Mesothelial cell of epicardium (in vitro differentiated cells): ENCODE results near the gene PRH1. TPM values are rescaled to one million over a fixed set of nuclear protein-coding genes. Genes with fewer than 3 reads are reported as not detected.

Experiments used
- DNase-seq, 2 experiments: peaks; one replicate each; pipeline ENCODE4 v3.0.0; 2021; ENCODE audit warnings: low spot score in 2 of 2; ENCODE audit not compliant: unreplicated experiment in 2 of 2
- H3K27ac Mint-ChIP-seq: 2 replicates; pipeline ENCODE4 v1.8.0; 2021; ENCODE audit warnings: mixed read lengths
- H3K27me3 Mint-ChIP-seq: 2 replicates; pipeline ENCODE4 v1.8.0; 2021; ENCODE audit warnings: low read depth, mixed read lengths
- H3K36me3 Mint-ChIP-seq: 2 replicates; pipeline ENCODE4 v1.8.0; 2021; ENCODE audit warnings: mixed read lengths
- H3K4me1 Mint-ChIP-seq: 2 replicates; pipeline ENCODE4 v1.8.0; 2021; ENCODE audit warnings: mixed read lengths
- H3K4me3 Mint-ChIP-seq: 2 replicates; pipeline ENCODE4 v1.8.0; 2021; ENCODE audit warnings: mild to moderate bottlenecking, moderate library complexity, mixed read lengths
- H3K9me3 Mint-ChIP-seq: 2 replicates; pipeline ENCODE4 v1.8.0; 2021; ENCODE audit warnings: mixed read lengths
- total RNA-seq: library from RNA; stranded (reverse); gene quantifications from 3 replicates; pipeline ENCODE4 v1.2.1, GENCODE V29; 2021
- TF ChIP-seq, protein P1 (sequence below): fragments of 200-600 bp; sonication (generic); IDR thresholded peaks from one replicate; pipeline ENCODE4 v1.5.0; 2021; ENCODE audit warnings: antibody characterized with exemption; ENCODE audit not compliant: unreplicated experiment

The PRH1 gene
- total RNA-seq, 1 donor from 2014 or later = 44.9 TPM

DNA sequence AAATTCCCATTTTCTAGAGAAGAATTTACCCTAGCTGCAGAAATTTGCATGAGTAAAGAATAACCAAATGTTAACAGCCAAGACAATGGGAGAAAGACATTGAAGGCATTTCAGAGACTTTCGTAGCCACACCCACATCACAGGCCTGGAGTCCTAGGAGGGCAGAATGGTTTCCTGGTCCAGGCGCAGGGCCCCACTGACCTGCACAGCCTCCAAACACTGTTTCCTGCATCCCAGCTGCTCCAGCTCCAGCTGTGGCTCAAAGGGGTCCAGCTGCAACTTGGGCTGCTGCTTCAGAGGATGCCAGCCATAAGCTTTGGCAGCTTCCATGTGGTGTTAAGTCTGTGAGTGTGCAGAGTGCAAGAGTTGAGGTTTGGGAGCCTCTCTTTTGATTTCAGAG, 28.2 kb downstream of the PRH1 start:
- Mint-ChIP-seq H3K4me3 (no peak overlapping the region), H3K36me3 (peaks cover 59% of the 10 kb centered on the region), H3K27me3 (no peaks in the 10 kb centered on the region), H3K9me3 (peaks cover 50% of the 10 kb centered on the region), H3K4me1 (no peaks in the 10 kb centered on the region), H3K27ac (no peak overlapping the region)
- DNase-seq = no peak
- TF ChIP-seq, protein P1, sequence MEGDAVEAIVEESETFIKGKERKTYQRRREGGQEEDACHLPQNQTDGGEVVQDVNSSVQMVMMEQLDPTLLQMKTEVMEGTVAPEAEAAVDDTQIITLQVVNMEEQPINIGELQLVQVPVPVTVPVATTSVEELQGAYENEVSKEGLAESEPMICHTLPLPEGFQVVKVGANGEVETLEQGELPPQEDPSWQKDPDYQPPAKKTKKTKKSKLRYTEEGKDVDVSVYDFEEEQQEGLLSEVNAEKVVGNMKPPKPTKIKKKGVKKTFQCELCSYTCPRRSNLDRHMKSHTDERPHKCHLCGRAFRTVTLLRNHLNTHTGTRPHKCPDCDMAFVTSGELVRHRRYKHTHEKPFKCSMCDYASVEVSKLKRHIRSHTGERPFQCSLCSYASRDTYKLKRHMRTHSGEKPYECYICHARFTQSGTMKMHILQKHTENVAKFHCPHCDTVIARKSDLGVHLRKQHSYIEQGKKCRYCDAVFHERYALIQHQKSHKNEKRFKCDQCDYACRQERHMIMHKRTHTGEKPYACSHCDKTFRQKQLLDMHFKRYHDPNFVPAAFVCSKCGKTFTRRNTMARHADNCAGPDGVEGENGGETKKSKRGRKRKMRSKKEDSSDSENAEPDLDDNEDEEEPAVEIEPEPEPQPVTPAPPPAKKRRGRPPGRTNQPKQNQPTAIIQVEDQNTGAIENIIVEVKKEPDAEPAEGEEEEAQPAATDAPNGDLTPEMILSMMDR = no peak

DNA sequence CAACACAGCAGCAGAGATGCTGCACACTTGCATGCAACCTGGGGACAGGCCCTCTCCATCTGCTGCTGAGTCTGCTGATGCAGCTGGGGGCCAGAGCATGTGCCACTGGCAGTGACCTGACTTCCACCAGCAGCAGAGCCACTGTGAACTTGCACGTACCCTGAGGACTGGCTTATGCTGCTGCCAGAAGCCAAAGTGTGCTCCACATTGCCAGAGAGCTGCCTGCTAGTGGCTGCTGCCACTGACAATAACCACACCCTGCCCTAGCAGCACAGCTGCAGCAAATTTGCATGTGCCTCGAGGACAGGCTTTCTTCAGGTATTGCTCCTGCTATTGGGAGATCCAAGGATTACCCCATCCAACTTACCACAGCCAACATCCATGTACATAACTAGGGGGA, 30.3 kb downstream of the PRH1 start:
- H3K4me1 Mint-ChIP-seq = no peaks in the 10 kb centered on the region
- H3K27ac Mint-ChIP-seq = no peak overlapping the region
- TF ChIP-seq, protein P1 = no peak
- H3K9me3 Mint-ChIP-seq = peaks cover 31% of the 10 kb centered on the region
- no peaks in the 10 kb centered on the region for H3K27me3 Mint-ChIP-seq
- H3K4me3 Mint-ChIP-seq = no peak overlapping the region
- H3K36me3 Mint-ChIP-seq = peaks cover 42% of the 10 kb centered on the region
- DNase-seq = no peak

DNA sequence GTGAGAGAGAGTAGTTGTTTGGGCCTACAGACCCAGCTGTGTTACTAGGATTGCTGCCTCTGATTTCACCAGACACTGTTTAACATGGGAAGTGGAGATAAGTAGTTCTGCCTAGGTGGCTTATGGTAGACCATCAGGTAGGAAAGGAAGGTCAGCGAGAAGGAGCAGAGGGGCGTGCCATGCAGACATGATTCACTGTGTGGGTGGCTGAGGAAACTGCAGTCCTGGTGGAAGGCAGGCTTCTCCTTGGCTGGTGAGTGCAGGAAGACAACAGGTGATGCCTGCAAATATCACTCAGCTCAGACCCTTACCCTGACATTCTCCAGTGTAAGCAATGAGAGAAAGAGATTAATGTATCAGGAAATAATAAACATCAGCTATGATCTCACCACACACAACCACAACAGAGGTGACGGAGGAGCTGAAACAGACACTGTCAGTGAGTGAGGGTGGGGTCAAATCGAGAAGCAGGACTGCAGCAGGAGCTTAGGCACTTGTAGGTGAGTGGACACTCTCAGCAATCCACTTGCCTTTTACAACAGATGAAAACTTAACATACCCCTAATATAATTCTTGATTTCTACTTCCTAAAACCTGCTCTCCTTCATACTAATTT, 32.7 kb downstream of the PRH1 start:
- TF ChIP-seq, protein P1 = no peak
- no peak overlapping the region for H3K4me3 Mint-ChIP-seq
- H3K27me3 Mint-ChIP-seq = no peaks in the 10 kb centered on the region
- DNase-seq = no peak
- peaks cover 7% of the 10 kb centered on the region for H3K9me3 Mint-ChIP-seq
- peaks cover 34% of the 10 kb centered on the region for H3K36me3 Mint-ChIP-seq
- no peak overlapping the region for H3K27ac Mint-ChIP-seq
- no peaks in the 10 kb centered on the region for H3K4me1 Mint-ChIP-seq

DNA sequence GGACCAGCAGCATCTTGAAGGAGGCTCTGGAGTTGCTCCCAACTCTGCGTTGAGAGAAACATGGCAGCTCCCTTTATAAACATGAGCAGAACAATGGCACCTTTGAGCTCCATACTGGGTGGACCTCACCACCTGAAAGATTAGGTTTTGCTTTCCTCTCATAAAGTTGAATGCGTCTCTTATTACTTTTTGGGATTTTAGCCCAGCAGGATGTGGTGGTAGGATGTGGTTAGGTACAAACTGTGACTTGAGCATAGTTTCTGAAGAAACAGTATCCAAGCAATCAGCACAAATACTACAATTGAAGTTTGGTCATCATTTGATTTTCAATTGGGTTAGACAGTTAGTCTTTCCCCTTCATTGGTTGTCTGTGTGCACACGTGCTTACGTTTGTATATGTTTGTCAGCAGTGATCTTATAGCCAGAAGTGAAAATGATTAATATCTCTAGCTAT, 34.6 kb downstream of the PRH1 start, which contains the start of gene PRR4:
TSS of gene PRR4 (minus strand) at position 51 of the 454 bp plus-strand sequence. CDS start at position 13, 38 bp downstream.
- no peaks in the 10 kb centered on the region for H3K27me3 Mint-ChIP-seq
- H3K9me3 Mint-ChIP-seq = no peaks in the 10 kb centered on the region
- DNase-seq = no peak
- no peak within 1 kb of the TSS for H3K4me3 Mint-ChIP-seq
- H3K36me3 Mint-ChIP-seq = peaks cover 26% of the 10 kb centered on the region
- TF ChIP-seq, protein P1 = no peak
- H3K4me1 Mint-ChIP-seq = no peaks in the 10 kb centered on the region
- no peak within 1 kb of the TSS for H3K27ac Mint-ChIP-seq

DNA sequence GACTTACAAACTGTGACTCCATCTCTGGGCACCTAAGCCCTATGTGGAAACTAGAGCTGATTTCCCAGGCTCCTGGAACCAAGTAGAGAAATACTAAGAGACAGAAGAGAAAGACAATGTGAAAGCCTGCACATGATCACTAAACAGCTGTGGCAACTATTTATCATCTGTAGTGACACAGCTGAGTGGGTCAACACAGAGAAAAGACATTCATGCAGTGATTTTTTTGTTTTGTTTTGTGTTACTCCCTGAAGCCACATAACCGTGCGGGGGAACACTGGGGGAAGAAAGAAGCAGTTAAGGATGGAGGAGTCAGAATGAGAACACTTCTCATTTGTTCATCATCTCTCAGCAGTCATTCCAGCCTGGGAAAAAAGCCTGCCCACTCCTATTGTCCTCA, 36.3 kb downstream of the PRH1 start:
- Mint-ChIP-seq H3K27ac (no peak overlapping the region), H3K4me1 (no peaks in the 10 kb centered on the region), H3K9me3 (no peaks in the 10 kb centered on the region), H3K4me3 (no peak overlapping the region), H3K27me3 (no peaks in the 10 kb centered on the region), H3K36me3 (peaks cover 29% of the 10 kb centered on the region)
- DNase-seq = no peak
- TF ChIP-seq, protein P1 = no peak
